MCF 10A (cell line): ENCODE measurements around the gene PRMT7. TPM values are rescaled to one million over a fixed set of nuclear protein-coding genes. Genes with fewer than 3 reads are reported as not detected.

Experiments
- BruUV-seq: library from RNA; stranded (reverse); fragments of 400-500 nt; replicated peaks from 2 replicates; lab custom pipeline; 2021; lab: Mats Ljungman, UMichigan
- CTCF ChIA-PET: fragments of 300-600 bp; sonication (Branson Sonifier 250); formaldehyde crosslinking; extraction: SDS; loops from one replicate; lab custom pipeline; 2021; ENCODE audit warnings: antibody characterized with exemption, inconsistent platforms; lab: Yijun Ruan, JAX
- POLR2A ChIA-PET: fragments of 300-600, 350-650 bp; sonication (Branson Sonifier 250); formaldehyde crosslinking; extraction: SDS; loops from one replicate; lab custom pipeline; 2020; ENCODE audit warnings: antibody characterized with exemption, inconsistent platforms; lab: Yijun Ruan, JAX
- DNase-seq: peaks from one replicate; pipeline ENCODE4 v3.0.0-alpha.2; 2018; ENCODE audit not compliant: unreplicated experiment
- H3K27ac Mint-ChIP-seq: one replicate; pipeline ENCODE4 v1.8.0; 2022; ENCODE audit warnings: mild to moderate bottlenecking, low read depth, mixed read lengths; ENCODE audit not compliant: unreplicated experiment
- H3K27me3 Mint-ChIP-seq: one replicate; pipeline ENCODE4 v1.8.0; 2022; ENCODE audit warnings: mixed read lengths; ENCODE audit not compliant: insufficient read depth, unreplicated experiment
- H3K36me3 Mint-ChIP-seq: one replicate; pipeline ENCODE4 v1.8.0; 2022; ENCODE audit warnings: mild to moderate bottlenecking, moderate library complexity, mixed read lengths; ENCODE audit not compliant: insufficient read depth, unreplicated experiment
- H3K4me1 Mint-ChIP-seq: one replicate; pipeline ENCODE4 v1.8.0; 2022; ENCODE audit warnings: mixed read lengths; ENCODE audit not compliant: insufficient read depth, unreplicated experiment
- H3K4me3 Mint-ChIP-seq: one replicate; pipeline ENCODE4 v1.8.0; 2022; ENCODE audit warnings: mild to moderate bottlenecking, moderate library complexity, mixed read lengths; ENCODE audit not compliant: unreplicated experiment
- H3K9me3 Mint-ChIP-seq: one replicate; pipeline ENCODE4 v1.8.0; 2022; ENCODE audit warnings: mixed read lengths; ENCODE audit not compliant: unreplicated experiment
- intact Hi-C: fragments of 100-400 bp; cut with micrococcal nuclease; formaldehyde crosslinking; loops from 2 replicates; pipeline ENCODE4 v1.14.1; 2022
- total RNA-seq: library from RNA; stranded (reverse); gene quantifications from 2 replicates; pipeline ENCODE4 v1.2.3, GENCODE V29; 2022
- TF ChIP-seq, protein P1 (sequence below): fragments of 200-600 bp; IDR thresholded peaks from one replicate; pipeline ENCODE4 v1.8.0; 2022; ENCODE audit warnings: antibody characterized with exemption, mild to moderate bottlenecking; ENCODE audit not compliant: unreplicated experiment

The PRMT7 gene
- total RNA-seq, 1 experiment from 2014 or later, result 33.2 TPM

DNA sequence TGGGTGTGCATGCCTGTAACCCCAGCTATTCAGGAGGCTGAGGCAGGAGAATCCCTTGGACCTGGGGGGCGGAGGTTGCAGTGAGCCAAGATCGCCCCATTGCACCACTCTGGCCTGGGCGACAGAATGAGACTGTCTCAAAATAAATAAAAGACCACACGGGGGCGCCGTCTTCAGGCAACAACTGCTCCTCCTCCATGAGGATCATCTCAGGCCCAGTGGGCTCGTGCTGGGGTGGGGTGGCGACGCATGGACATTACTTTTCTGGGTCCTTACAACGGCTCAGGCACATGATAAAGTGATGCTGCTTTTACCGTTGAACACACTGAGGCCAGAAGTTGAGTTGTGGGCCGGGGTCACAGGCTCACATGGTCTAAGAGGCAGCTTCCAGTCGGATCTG is 56.2 kb downstream of the PRMT7 start:
- H3K27ac Mint-ChIP-seq, result no peak overlapping the region
- peaks cover 15% of the 10 kb centered on the region for H3K27me3 Mint-ChIP-seq
- no peak overlapping the region for H3K4me3 Mint-ChIP-seq
- DNase-seq, result peak; percentile 57
- H3K4me1 Mint-ChIP-seq, result peaks cover 5% of the 10 kb centered on the region
- ChIA-PET POLR2A (no interaction called here), CTCF (interaction anchor here (0.6 to 1.8 kb wide), 9 partner anchors 12 to 250 kb away, joined by 3 to 9 read pairs (median 3); no protein-coding TSS in a partner anchor)
- intact Hi-C loops, result no loop called here
- no TSS peak for BruUV-seq
- H3K9me3 Mint-ChIP-seq, result no peaks in the 10 kb centered on the region
- no peaks in the 10 kb centered on the region for H3K36me3 Mint-ChIP-seq
- TF ChIP-seq, protein P1, sequence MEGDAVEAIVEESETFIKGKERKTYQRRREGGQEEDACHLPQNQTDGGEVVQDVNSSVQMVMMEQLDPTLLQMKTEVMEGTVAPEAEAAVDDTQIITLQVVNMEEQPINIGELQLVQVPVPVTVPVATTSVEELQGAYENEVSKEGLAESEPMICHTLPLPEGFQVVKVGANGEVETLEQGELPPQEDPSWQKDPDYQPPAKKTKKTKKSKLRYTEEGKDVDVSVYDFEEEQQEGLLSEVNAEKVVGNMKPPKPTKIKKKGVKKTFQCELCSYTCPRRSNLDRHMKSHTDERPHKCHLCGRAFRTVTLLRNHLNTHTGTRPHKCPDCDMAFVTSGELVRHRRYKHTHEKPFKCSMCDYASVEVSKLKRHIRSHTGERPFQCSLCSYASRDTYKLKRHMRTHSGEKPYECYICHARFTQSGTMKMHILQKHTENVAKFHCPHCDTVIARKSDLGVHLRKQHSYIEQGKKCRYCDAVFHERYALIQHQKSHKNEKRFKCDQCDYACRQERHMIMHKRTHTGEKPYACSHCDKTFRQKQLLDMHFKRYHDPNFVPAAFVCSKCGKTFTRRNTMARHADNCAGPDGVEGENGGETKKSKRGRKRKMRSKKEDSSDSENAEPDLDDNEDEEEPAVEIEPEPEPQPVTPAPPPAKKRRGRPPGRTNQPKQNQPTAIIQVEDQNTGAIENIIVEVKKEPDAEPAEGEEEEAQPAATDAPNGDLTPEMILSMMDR, result peak; percentile 32

DNA sequence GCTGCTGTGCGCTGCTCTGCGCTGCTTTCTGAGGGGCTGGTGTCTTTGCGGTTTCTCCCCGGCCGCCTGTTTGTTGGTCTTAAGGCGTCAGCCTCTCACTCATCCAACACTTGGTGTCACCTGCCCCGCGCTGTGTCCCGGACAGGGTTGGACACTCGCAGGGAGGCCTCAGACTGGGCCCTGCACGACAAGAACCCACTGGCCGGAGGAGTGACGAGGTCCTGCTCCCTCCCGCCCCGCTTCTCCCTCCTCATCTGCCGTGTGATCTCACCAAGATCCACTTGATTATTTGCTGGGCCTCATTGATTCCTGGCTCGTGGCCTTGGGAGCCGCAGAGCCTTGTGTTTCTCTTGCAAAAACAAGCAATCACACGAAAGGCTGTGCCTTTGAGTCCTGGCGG is 56.6 kb downstream of the PRMT7 start:
- Mint-ChIP-seq H3K4me3 (no peak overlapping the region), H3K9me3 (no peaks in the 10 kb centered on the region), H3K36me3 (no peaks in the 10 kb centered on the region), H3K27ac (no peak overlapping the region), H3K4me1 (peaks cover 5% of the 10 kb centered on the region), H3K27me3 (peaks cover 19% of the 10 kb centered on the region)
- intact Hi-C loops, result no loop called here
- POLR2A ChIA-PET, result interaction anchor here (0.6 kb wide), 1 partner anchor 67 kb away, joined by 3 read pairs; no protein-coding TSS in a partner anchor
- CTCF ChIA-PET, result interaction anchor here (0.5 to 1.8 kb wide), 3 partner anchors 143 to 909 kb away, joined by 3 to 9 read pairs (median 5); no protein-coding TSS in a partner anchor
- BruUV-seq, result no TSS peak
- DNase-seq, result no peak
- TF ChIP-seq, protein P1, result no peak

DNA sequence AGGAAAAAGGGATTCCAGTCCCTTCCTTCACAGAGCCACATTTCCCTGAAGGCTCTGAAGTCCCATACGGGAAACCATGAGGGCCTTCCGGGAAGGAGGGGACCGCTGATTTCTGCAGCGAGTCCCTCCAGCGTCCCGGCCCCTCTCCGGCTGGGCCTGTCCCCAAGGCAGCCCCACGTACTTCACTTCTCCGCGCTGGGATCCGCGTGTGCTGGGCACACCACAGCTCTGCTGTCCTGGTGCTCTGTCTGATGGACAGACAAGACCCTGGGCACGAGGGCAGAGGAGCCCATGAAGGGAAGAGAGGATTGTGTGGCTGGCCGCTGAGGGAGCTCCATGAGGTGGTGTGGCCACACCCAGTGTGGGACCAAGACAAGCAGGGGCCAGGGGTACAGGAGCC is 57.1 kb downstream of the PRMT7 start:
- H3K4me3 Mint-ChIP-seq, result no peak overlapping the region
- TF ChIP-seq, protein P1, result no peak
- no TSS peak for BruUV-seq
- H3K27ac Mint-ChIP-seq, result no peak overlapping the region
- POLR2A ChIA-PET, result interaction anchor here (0.6 to 0.7 kb wide), 2 partner anchors 67 to 161 kb away, joined by 3 read pairs; no protein-coding TSS in a partner anchor
- DNase-seq, result no peak
- H3K36me3 Mint-ChIP-seq, result no peaks in the 10 kb centered on the region
- CTCF ChIA-PET, result interaction anchor here (0.5 to 1.8 kb wide), 2 partner anchors 143 to 908 kb away, joined by 3 to 9 read pairs; no protein-coding TSS in a partner anchor
- peaks cover 5% of the 10 kb centered on the region for H3K4me1 Mint-ChIP-seq
- no peaks in the 10 kb centered on the region for H3K9me3 Mint-ChIP-seq
- intact Hi-C loops, result no loop called here
- H3K27me3 Mint-ChIP-seq, result peaks cover 24% of the 10 kb centered on the region

DNA sequence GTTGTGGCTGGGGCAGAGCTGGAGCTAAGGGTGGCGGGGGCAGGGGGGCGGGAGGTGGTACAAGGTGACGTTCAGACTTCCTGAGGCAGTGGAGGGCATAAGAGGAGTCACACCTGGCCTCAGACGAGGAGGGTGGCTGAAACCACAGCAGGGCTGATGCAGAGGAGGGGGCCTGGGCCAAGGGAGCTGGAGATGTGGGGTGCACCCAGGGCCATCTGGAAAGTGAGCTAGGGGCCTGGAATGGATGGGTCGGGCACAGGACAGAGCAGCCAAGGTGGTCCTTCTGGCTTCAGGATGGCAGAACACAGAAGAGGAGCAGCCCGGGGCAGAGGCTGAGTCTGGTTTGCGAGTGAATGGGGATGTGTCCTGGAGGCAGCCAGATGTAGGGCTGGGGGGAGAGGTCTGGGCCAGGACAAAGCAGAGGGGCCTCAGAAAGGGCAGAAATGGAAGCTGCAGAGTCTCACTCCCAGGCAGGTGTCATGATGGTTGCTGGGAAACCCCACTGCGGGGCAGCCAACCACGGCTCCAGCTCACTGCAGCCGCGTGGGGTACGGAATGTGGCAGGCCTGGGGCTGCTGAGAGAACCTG is 57.6 kb downstream of the PRMT7 start:
- no peak for DNase-seq
- Mint-ChIP-seq H3K9me3 (no peaks in the 10 kb centered on the region), H3K27ac (no peak overlapping the region), H3K27me3 (peaks cover 29% of the 10 kb centered on the region), H3K4me3 (no peak overlapping the region), H3K36me3 (no peaks in the 10 kb centered on the region), H3K4me1 (peaks cover 5% of the 10 kb centered on the region)
- POLR2A ChIA-PET, result interaction anchor here (0.7 kb wide), 1 partner anchor 161 kb away, joined by 3 read pairs; no protein-coding TSS in a partner anchor
- BruUV-seq, result no TSS peak
- intact Hi-C loops, result no loop called here
- CTCF ChIA-PET, result interaction anchor here (0.8 to 0.9 kb wide), 2 partner anchors 10 to 107 kb away, joined by 3 to 5 read pairs; no protein-coding TSS in a partner anchor
- TF ChIP-seq, protein P1, result no peak
